Measurements from ENCODE around the gene PHC2.

- TF ChIP-seq NR3C1 (CRISPR knock-in tag; IDR thresholded peaks at IDR 0.05) (no peak), ZNF232 (CRISPR knock-in tag; IDR thresholded peaks at IDR 0.05) (no peak)
- TF ChIP-seq, protein P1, sequence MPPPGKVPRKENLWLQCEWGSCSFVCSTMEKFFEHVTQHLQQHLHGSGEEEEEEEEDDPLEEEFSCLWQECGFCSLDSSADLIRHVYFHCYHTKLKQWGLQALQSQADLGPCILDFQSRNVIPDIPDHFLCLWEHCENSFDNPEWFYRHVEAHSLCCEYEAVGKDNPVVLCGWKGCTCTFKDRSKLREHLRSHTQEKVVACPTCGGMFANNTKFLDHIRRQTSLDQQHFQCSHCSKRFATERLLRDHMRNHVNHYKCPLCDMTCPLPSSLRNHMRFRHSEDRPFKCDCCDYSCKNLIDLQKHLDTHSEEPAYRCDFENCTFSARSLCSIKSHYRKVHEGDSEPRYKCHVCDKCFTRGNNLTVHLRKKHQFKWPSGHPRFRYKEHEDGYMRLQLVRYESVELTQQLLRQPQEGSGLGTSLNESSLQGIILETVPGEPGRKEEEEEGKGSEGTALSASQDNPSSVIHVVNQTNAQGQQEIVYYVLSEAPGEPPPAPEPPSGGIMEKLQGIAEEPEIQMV (tag; conservative IDR thresholded peaks at IDR 0.05; ENCODE audit: low read depth), result no peak
- TF ChIP-seq, protein P2, sequence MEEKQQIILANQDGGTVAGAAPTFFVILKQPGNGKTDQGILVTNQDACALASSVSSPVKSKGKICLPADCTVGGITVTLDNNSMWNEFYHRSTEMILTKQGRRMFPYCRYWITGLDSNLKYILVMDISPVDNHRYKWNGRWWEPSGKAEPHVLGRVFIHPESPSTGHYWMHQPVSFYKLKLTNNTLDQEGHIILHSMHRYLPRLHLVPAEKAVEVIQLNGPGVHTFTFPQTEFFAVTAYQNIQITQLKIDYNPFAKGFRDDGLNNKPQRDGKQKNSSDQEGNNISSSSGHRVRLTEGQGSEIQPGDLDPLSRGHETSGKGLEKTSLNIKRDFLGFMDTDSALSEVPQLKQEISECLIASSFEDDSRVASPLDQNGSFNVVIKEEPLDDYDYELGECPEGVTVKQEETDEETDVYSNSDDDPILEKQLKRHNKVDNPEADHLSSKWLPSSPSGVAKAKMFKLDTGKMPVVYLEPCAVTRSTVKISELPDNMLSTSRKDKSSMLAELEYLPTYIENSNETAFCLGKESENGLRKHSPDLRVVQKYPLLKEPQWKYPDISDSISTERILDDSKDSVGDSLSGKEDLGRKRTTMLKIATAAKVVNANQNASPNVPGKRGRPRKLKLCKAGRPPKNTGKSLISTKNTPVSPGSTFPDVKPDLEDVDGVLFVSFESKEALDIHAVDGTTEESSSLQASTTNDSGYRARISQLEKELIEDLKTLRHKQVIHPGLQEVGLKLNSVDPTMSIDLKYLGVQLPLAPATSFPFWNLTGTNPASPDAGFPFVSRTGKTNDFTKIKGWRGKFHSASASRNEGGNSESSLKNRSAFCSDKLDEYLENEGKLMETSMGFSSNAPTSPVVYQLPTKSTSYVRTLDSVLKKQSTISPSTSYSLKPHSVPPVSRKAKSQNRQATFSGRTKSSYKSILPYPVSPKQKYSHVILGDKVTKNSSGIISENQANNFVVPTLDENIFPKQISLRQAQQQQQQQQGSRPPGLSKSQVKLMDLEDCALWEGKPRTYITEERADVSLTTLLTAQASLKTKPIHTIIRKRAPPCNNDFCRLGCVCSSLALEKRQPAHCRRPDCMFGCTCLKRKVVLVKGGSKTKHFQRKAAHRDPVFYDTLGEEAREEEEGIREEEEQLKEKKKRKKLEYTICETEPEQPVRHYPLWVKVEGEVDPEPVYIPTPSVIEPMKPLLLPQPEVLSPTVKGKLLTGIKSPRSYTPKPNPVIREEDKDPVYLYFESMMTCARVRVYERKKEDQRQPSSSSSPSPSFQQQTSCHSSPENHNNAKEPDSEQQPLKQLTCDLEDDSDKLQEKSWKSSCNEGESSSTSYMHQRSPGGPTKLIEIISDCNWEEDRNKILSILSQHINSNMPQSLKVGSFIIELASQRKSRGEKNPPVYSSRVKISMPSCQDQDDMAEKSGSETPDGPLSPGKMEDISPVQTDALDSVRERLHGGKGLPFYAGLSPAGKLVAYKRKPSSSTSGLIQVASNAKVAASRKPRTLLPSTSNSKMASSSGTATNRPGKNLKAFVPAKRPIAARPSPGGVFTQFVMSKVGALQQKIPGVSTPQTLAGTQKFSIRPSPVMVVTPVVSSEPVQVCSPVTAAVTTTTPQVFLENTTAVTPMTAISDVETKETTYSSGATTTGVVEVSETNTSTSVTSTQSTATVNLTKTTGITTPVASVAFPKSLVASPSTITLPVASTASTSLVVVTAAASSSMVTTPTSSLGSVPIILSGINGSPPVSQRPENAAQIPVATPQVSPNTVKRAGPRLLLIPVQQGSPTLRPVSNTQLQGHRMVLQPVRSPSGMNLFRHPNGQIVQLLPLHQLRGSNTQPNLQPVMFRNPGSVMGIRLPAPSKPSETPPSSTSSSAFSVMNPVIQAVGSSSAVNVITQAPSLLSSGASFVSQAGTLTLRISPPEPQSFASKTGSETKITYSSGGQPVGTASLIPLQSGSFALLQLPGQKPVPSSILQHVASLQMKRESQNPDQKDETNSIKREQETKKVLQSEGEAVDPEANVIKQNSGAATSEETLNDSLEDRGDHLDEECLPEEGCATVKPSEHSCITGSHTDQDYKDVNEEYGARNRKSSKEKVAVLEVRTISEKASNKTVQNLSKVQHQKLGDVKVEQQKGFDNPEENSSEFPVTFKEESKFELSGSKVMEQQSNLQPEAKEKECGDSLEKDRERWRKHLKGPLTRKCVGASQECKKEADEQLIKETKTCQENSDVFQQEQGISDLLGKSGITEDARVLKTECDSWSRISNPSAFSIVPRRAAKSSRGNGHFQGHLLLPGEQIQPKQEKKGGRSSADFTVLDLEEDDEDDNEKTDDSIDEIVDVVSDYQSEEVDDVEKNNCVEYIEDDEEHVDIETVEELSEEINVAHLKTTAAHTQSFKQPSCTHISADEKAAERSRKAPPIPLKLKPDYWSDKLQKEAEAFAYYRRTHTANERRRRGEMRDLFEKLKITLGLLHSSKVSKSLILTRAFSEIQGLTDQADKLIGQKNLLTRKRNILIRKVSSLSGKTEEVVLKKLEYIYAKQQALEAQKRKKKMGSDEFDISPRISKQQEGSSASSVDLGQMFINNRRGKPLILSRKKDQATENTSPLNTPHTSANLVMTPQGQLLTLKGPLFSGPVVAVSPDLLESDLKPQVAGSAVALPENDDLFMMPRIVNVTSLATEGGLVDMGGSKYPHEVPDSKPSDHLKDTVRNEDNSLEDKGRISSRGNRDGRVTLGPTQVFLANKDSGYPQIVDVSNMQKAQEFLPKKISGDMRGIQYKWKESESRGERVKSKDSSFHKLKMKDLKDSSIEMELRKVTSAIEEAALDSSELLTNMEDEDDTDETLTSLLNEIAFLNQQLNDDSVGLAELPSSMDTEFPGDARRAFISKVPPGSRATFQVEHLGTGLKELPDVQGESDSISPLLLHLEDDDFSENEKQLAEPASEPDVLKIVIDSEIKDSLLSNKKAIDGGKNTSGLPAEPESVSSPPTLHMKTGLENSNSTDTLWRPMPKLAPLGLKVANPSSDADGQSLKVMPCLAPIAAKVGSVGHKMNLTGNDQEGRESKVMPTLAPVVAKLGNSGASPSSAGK (IDR thresholded peaks at IDR 0.05), result no peak
These were observed 82.2 kb downstream of the PHC2 start for GRCh38 chr1:33348676-33349080.

Data from K562 (cell line).